GM23338 (cell line): Measurements from ENCODE around the gene RAD51B. TPM values are rescaled to one million over a fixed set of nuclear protein-coding genes. Genes with fewer than 3 reads are reported as not detected.

Source experiments
- ATAC-seq: fragments of 200-7000 bp; cut with Tn5 transposase; 3 replicates; pipeline ENCODE4 v1.9.1; 2020
- DNase-seq: peaks from one replicate; pipeline ENCODE4 v3.0.0-alpha.2; 2015; ENCODE audit warnings: low spot score
- H2AFZ ChIP-seq: fragments of 200-600 bp; sonication (generic); 2 replicates; pipeline ENCODE4 v1.8.0; 2016; ENCODE audit warnings: antibody characterized with exemption, mild to moderate bottlenecking, moderate library complexity
- H3F3A ChIP-seq: fragments of 200-600 bp; sonication (generic); replicated peaks from 2 replicates; pipeline ENCODE4 v1.8.0; 2017; ENCODE audit warnings: antibody characterized with exemption, mixed run types, low read depth
- H3K27ac ChIP-seq: fragments of 200-600 bp; sonication (generic); 2 replicates; pipeline ENCODE4 v1.6.1; 2016; ENCODE audit warnings: low read depth
- H3K27me3 ChIP-seq: fragments of 200-600 bp; sonication (generic); 2 replicates; pipeline ENCODE4 v1.8.0; 2016; ENCODE audit warnings: mild to moderate bottlenecking, mixed run types, moderate library complexity; ENCODE audit not compliant: insufficient read depth
- H3K36me3 ChIP-seq: fragments of 200-600 bp; sonication (generic); 2 replicates; pipeline ENCODE4 v1.8.0; 2016; ENCODE audit warnings: mild to moderate bottlenecking; ENCODE audit not compliant: insufficient read depth
- H3K4me1 ChIP-seq: fragments of 200-600 bp; sonication (generic); 2 replicates; pipeline ENCODE4 v1.8.0; 2016; ENCODE audit warnings: mild to moderate bottlenecking, moderate library complexity; ENCODE audit not compliant: insufficient read depth
- H3K4me2 ChIP-seq: fragments of 200-600 bp; sonication (generic); 2 replicates; pipeline ENCODE4 v1.7.1; 2017; ENCODE audit warnings: mixed run types
- H3K4me3 ChIP-seq: fragments of 200-600 bp; sonication (generic); 2 replicates; pipeline ENCODE4 v1.6.1; 2016; ENCODE audit warnings: mixed run types
- H3K79me2 ChIP-seq: fragments of 200-600 bp; sonication (generic); replicated peaks from 2 replicates; pipeline ENCODE4 v1.8.0; 2017; ENCODE audit warnings: mild to moderate bottlenecking; ENCODE audit not compliant: insufficient read depth
- H3K9me2 ChIP-seq: fragments of 200-600 bp; sonication (generic); 2 replicates; pipeline ENCODE4 v1.8.0; 2017; ENCODE audit not compliant: insufficient read depth
- H4K20me1 ChIP-seq: fragments of 200-600 bp; sonication (generic); replicated peaks from 2 replicates; pipeline ENCODE4 v1.8.0; 2017; ENCODE audit warnings: mild to moderate bottlenecking; ENCODE audit not compliant: insufficient read depth
- H3K27ac Mint-ChIP-seq: 2 replicates; pipeline ENCODE4 v1.8.0; 2020; ENCODE audit warnings: inconsistent platforms, mild to moderate bottlenecking, moderate library complexity, mixed read lengths
- H3K27me3 Mint-ChIP-seq: 3 replicates; pipeline ENCODE4 v1.8.0; 2022; ENCODE audit warnings: low read depth, mild to moderate bottlenecking, moderate library complexity, mixed read lengths, inconsistent platforms; ENCODE audit not compliant: insufficient read depth, poor library complexity
- H3K36me3 Mint-ChIP-seq: 3 replicates; pipeline ENCODE4 v1.8.0; 2021; ENCODE audit warnings: low read depth, mild to moderate bottlenecking, inconsistent platforms, moderate library complexity, mixed read lengths
- H3K4me1 Mint-ChIP-seq: 3 replicates; pipeline ENCODE4 v1.8.0; 2020; ENCODE audit warnings: mild to moderate bottlenecking, inconsistent platforms, mixed read lengths
- H3K4me3 Mint-ChIP-seq: 3 replicates; pipeline ENCODE4 v1.8.0; 2021; ENCODE audit warnings: moderate library complexity, mild to moderate bottlenecking, inconsistent platforms, mixed read lengths
- H3K9me3 Mint-ChIP-seq: 3 replicates; pipeline ENCODE4 v1.8.0; 2020; ENCODE audit warnings: moderate library complexity, mild to moderate bottlenecking, inconsistent platforms, mixed read lengths
- CREB1 ChIP-seq: fragments of 250-450 bp; sonication (Bioruptor Pico); IDR thresholded peaks from 2 replicates; pipeline ENCODE4 v1.5.0; 2020; ENCODE audit warnings: low read depth, mild to moderate bottlenecking, moderate library complexity
- EZH2 ChIP-seq: fragments of 200-600 bp; sonication (generic); IDR thresholded peaks from one replicate; pipeline ENCODE4 v1.8.0; 2017; ENCODE audit warnings: antibody characterized with exemption, mild to moderate bottlenecking, low read depth; ENCODE audit not compliant: unreplicated experiment
- JUNB ChIP-seq: IDR thresholded peaks from one replicate; pipeline ENCODE4 v1.6.1; 2016; ENCODE audit warnings: antibody characterized with exemption; ENCODE audit not compliant: unreplicated experiment
- NANOG ChIP-seq: IDR thresholded peaks from 2 replicates; pipeline ENCODE4 v1.6.1; 2016; ENCODE audit warnings: antibody characterized with exemption, borderline replicate concordance
- POLR2AphosphoS5 ChIP-seq: IDR thresholded peaks from 2 replicates; pipeline ENCODE4 v1.6.1; 2016; ENCODE audit warnings: antibody characterized with exemption, low read depth
- STAT1 ChIP-seq: IDR thresholded peaks from one replicate; pipeline ENCODE4 v1.6.1; 2016; ENCODE audit warnings: antibody characterized with exemption; ENCODE audit not compliant: unreplicated experiment
- ZNF331 ChIP-seq: fragments of 250-450 bp; sonication (Bioruptor Pico); IDR thresholded peaks from 2 replicates; pipeline ENCODE4 v1.5.0; 2020; ENCODE audit warnings: low read depth, mild to moderate bottlenecking, moderate library complexity
- polyA plus RNA-seq: library from polyadenylated mRNA; unstranded; fragments of >200 nt; fragmentation: Nextera tagmentation; extraction: Ambion mirVana; gene quantifications from 2 replicates; pipeline ENCODE4 v1.2.1, GENCODE V29; 2016
- total RNA-seq: library from RNA; depleted of rRNA; stranded (reverse); fragments of >200 nt; shearing (Covaris generic); gene quantifications from 2 replicates; pipeline ENCODE4 v1.2.3, GENCODE V29; 2014
- TF ChIP-seq, protein P1 (sequence below): IDR thresholded peaks from one replicate; pipeline ENCODE4 v1.6.1; 2018; ENCODE audit warnings: antibody characterized with exemption; ENCODE audit not compliant: unreplicated experiment
- TF ChIP-seq, protein P2 (sequence below): IDR thresholded peaks from 2 replicates; pipeline ENCODE4 v1.6.1; 2016; ENCODE audit warnings: antibody characterized with exemption

The RAD51B gene
- total and polyA plus RNA-seq, 2 experiments from 2014 or later = 15.7 to 29.1 TPM

DNA sequence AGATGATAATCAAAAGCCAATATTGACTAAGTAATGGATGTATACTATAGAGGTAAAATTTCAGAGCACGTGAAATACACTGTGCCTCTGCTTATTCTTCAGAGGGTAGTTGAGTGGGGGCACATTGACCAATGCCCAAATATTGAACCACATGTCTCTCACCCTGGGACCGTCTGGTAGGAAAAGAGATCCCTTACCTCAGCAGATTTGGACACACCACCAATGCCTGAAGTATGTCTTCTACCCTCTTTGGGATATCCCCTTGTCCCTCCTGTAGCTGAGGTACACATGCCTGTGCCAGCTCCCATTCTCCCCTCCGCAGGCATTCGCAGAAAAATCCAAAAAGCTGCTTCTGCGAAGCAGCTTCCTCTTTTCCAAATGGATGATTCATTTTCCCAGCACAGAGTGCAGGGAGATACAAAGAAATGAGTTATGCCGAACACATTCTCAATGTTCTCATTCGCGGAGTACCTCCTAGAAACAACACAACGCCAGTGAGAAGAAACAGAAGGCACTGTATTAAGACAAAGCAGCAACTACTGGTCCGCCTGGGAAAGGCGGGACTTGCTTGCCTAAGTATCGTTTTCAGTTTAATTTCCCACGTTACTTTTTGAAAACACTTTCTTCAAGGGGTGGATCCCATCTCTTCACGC is 3.9 kb upstream of the RAD51B start:
- Histone ChIP-seq H3K27ac (peak overlapping the region; percentile 60; the same call in 1 of the 2 replicates), H4K20me1 (no peaks in the 10 kb centered on the region), H3K4me3 (peak overlapping the region; percentile 71), H3K9me2 (no peaks in the 10 kb centered on the region), H3K4me2 (peak overlapping the region; percentile 95), H3K27me3 (no peaks in the 10 kb centered on the region), H3F3A (no peaks in the 10 kb centered on the region), H2AFZ (peak overlapping the region; percentile 28; the same call in 1 of the 2 replicates), H3K36me3 (peaks cover 16% of the 10 kb centered on the region; the same call in 1 of the 2 replicates), H3K79me2 (peaks cover 21% of the 10 kb centered on the region), H3K4me1 (peaks cover 17% of the 10 kb centered on the region)
- Mint-ChIP-seq H3K27ac (peak overlapping the region; percentile 95), H3K4me1 (peaks cover 22% of the 10 kb centered on the region), H3K27me3 (peaks cover 17% of the 10 kb centered on the region), H3K4me3 (peak overlapping the region; percentile 93), H3K36me3 (peaks cover 14% of the 10 kb centered on the region), H3K9me3 (no peaks in the 10 kb centered on the region)
- no peak for TF ChIP-seq NANOG
- DNase-seq (peak; percentile 27), ATAC-seq (peak; percentile 16)

DNA sequence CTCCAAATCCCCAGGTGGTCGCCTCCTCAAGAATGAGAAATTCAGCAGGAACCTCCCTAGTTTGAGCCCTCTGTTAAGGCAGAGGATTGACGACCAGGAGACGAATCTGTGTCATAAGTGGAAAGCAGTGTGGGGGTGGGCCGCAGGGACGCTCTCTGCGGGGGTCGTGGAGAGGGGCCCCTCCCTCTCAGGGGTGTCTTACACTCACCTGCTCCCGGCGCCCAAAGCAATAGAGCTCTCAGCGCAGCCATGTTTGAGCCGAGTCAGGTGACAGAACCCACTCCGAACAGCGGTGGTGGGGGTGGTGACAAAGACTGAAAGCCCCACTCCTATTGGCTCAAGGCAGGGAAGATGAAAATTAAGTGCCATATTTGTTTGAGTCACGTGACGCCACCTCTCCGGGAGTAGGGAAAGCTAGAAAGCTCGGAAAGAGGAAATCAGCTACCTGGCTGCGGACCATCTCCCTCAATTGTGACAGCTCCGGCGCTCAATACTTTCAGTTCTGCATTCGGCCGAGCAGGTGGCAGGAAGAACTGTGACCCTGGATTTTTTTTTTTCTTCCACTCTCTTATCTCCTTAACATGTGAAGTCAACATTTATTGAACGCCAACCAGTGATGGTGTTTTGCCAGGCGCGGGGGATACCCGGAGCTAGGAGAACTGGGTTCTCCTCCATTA is 3.1 kb upstream of the RAD51B start, which contains the start of gene ZFYVE26:
ZFYVE26 (minus strand) TSS at position 265 of the 677 bp plus-strand sequence. CDS start 627 bp downstream, outside the sequence.
- ATAC-seq (peak; percentile 93), DNase-seq (peak; percentile 99)
- Mint-ChIP-seq H3K4me3 (peak within 1 kb of the TSS; percentile 93), H3K4me1 (peaks cover 28% of the 10 kb centered on the region), H3K36me3 (peaks cover 9% of the 10 kb centered on the region; the same call in 2 of the 3 replicates), H3K27me3 (peaks cover 17% of the 10 kb centered on the region), H3K9me3 (no peaks in the 10 kb centered on the region), H3K27ac (peak within 1 kb of the TSS; percentile 95)
- Histone ChIP-seq H3K4me1 (peaks cover 23% of the 10 kb centered on the region), H3K27ac (peak within 1 kb of the TSS; percentile 60), H4K20me1 (no peaks in the 10 kb centered on the region), H2AFZ (peak within 1 kb of the TSS; percentile 67; the same call in 1 of the 2 replicates), H3K79me2 (peaks cover 21% of the 10 kb centered on the region), H3K4me3 (peak within 1 kb of the TSS; percentile 71), H3K27me3 (no peaks in the 10 kb centered on the region), H3F3A (no peaks in the 10 kb centered on the region), H3K4me2 (peak within 1 kb of the TSS; percentile 95), H3K36me3 (peaks cover 16% of the 10 kb centered on the region; the same call in 1 of the 2 replicates), H3K9me2 (no peaks in the 10 kb centered on the region)
- TF ChIP-seq, protein P1, sequence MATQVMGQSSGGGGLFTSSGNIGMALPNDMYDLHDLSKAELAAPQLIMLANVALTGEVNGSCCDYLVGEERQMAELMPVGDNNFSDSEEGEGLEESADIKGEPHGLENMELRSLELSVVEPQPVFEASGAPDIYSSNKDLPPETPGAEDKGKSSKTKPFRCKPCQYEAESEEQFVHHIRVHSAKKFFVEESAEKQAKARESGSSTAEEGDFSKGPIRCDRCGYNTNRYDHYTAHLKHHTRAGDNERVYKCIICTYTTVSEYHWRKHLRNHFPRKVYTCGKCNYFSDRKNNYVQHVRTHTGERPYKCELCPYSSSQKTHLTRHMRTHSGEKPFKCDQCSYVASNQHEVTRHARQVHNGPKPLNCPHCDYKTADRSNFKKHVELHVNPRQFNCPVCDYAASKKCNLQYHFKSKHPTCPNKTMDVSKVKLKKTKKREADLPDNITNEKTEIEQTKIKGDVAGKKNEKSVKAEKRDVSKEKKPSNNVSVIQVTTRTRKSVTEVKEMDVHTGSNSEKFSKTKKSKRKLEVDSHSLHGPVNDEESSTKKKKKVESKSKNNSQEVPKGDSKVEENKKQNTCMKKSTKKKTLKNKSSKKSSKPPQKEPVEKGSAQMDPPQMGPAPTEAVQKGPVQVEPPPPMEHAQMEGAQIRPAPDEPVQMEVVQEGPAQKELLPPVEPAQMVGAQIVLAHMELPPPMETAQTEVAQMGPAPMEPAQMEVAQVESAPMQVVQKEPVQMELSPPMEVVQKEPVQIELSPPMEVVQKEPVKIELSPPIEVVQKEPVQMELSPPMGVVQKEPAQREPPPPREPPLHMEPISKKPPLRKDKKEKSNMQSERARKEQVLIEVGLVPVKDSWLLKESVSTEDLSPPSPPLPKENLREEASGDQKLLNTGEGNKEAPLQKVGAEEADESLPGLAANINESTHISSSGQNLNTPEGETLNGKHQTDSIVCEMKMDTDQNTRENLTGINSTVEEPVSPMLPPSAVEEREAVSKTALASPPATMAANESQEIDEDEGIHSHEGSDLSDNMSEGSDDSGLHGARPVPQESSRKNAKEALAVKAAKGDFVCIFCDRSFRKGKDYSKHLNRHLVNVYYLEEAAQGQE = no peak
- TF ChIP-seq JUNB (no peak), ZNF331 (no peak), POLR2AphosphoS5 (peak; percentile 24), CREB1 (CRISPR knock-in tag) (peak; percentile 70), STAT1 (no peak), EZH2 (no peak)
- TF ChIP-seq, protein P2, sequence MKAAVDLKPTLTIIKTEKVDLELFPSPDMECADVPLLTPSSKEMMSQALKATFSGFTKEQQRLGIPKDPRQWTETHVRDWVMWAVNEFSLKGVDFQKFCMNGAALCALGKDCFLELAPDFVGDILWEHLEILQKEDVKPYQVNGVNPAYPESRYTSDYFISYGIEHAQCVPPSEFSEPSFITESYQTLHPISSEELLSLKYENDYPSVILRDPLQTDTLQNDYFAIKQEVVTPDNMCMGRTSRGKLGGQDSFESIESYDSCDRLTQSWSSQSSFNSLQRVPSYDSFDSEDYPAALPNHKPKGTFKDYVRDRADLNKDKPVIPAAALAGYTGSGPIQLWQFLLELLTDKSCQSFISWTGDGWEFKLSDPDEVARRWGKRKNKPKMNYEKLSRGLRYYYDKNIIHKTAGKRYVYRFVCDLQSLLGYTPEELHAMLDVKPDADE = no peak
